ENCODE measurements around the gene TSKU. TPM values are rescaled to one million over a fixed set of nuclear protein-coding genes. Genes with fewer than 3 reads are reported as not detected.

Gene TSKU
- total RNA-seq, 1 experiment from 2014 or later, result 20.1 TPM

GRCh38 chr11:76796511-76797198 is 13.5 kb downstream of the TSKU start:
- H3K36me3 Mint-ChIP-seq (ENCODE audit: insufficient read depth, unreplicated experiment), result peaks cover 33% of the 10 kb centered on the region
- no TSS peak for BruUV-seq (replicated peaks)
- no peak for DNase-seq (ENCODE audit: unreplicated experiment)
- intact Hi-C loops (cut with micrococcal nuclease), result no loop called here
- POLR2A ChIA-PET, result interaction anchor here (2.5 kb wide), 1 partner anchor 61 kb away, joined by 10 read pairs; no protein-coding TSS in a partner anchor
- CTCF ChIA-PET, result interaction anchor here (1.0 to 6.5 kb wide), 5 partner anchors 8 to 123 kb away, joined by 3 to 47 read pairs (median 5); no protein-coding TSS in a partner anchor
- no peaks in the 10 kb centered on the region for H3K27me3 Mint-ChIP-seq (ENCODE audit: insufficient read depth, unreplicated experiment)
- H3K9me3 Mint-ChIP-seq (ENCODE audit: unreplicated experiment), result no peaks in the 10 kb centered on the region
- no peak overlapping the region for H3K4me3 Mint-ChIP-seq (ENCODE audit: unreplicated experiment)
- TF ChIP-seq, protein P1, sequence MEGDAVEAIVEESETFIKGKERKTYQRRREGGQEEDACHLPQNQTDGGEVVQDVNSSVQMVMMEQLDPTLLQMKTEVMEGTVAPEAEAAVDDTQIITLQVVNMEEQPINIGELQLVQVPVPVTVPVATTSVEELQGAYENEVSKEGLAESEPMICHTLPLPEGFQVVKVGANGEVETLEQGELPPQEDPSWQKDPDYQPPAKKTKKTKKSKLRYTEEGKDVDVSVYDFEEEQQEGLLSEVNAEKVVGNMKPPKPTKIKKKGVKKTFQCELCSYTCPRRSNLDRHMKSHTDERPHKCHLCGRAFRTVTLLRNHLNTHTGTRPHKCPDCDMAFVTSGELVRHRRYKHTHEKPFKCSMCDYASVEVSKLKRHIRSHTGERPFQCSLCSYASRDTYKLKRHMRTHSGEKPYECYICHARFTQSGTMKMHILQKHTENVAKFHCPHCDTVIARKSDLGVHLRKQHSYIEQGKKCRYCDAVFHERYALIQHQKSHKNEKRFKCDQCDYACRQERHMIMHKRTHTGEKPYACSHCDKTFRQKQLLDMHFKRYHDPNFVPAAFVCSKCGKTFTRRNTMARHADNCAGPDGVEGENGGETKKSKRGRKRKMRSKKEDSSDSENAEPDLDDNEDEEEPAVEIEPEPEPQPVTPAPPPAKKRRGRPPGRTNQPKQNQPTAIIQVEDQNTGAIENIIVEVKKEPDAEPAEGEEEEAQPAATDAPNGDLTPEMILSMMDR (IDR thresholded peaks at IDR 0.05; ENCODE audit: unreplicated experiment), result no peak
- H3K27ac Mint-ChIP-seq (ENCODE audit: low read depth, unreplicated experiment), result no peak overlapping the region
- H3K4me1 Mint-ChIP-seq (ENCODE audit: insufficient read depth, unreplicated experiment), result peaks cover 33% of the 10 kb centered on the region

- no peaks in the 10 kb centered on the region for H3K9me3 Mint-ChIP-seq (ENCODE audit: unreplicated experiment)
- POLR2A ChIA-PET, result interaction anchor here (2.4 to 2.5 kb wide), 3 partner anchors 15 to 64 kb away, joined by 10 to 16 read pairs (median 10); partner anchors contain the start of gene TSKU
- H3K27me3 Mint-ChIP-seq (ENCODE audit: insufficient read depth, unreplicated experiment), result no peaks in the 10 kb centered on the region
- no peak overlapping the region for H3K4me3 Mint-ChIP-seq (ENCODE audit: unreplicated experiment)
- no peak for DNase-seq (ENCODE audit: unreplicated experiment)
- CTCF ChIA-PET, result interaction anchor here (0.6 to 9.7 kb wide), 19 partner anchors 9 to 123 kb away, joined by 3 to 161 read pairs (median 7); no protein-coding TSS in a partner anchor
- H3K36me3 Mint-ChIP-seq (ENCODE audit: insufficient read depth, unreplicated experiment), result peaks cover 33% of the 10 kb centered on the region
- BruUV-seq (replicated peaks), result no TSS peak
- H3K4me1 Mint-ChIP-seq (ENCODE audit: insufficient read depth, unreplicated experiment), result peaks cover 31% of the 10 kb centered on the region
- TF ChIP-seq, protein P1 (IDR thresholded peaks at IDR 0.05; ENCODE audit: unreplicated experiment), result no peak
- intact Hi-C loops (cut with micrococcal nuclease), result no loop called here
- H3K27ac Mint-ChIP-seq (ENCODE audit: low read depth, unreplicated experiment), result no peak overlapping the region
These were observed 14.4 kb downstream of the TSKU start for GRCh38 chr11:76797341-76798201.

DNA sequence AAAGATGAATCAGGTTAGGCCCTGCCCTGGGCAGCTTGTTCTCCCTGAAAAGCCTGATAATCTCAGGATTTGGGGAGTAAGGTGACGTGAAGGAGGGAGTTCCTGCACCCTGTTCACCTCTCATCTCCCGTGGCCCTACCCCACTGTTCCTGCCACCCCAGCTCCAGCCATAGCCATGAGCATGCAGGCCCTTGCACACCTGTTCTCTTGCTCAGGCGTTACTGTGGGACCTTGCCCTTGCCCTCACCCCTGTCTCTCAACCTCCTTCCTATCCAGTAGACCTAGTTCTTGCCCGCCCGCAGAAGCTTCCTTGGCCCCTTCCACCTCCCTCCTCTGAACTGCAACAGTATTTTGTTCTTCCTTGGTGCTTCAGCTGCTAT is 15.0 kb downstream of the TSKU start:
- BruUV-seq (replicated peaks), result no TSS peak
- intact Hi-C loops (cut with micrococcal nuclease), result no loop called here
- H3K27ac Mint-ChIP-seq (ENCODE audit: low read depth, unreplicated experiment), result no peak overlapping the region
- DNase-seq (ENCODE audit: unreplicated experiment), result no peak
- POLR2A ChIA-PET, result interaction anchor here (0.9 to 2.5 kb wide), 5 partner anchors 9 to 66 kb away, joined by 3 to 16 read pairs (median 10); partner anchors contain the start of gene TSKU
- no peaks in the 10 kb centered on the region for H3K27me3 Mint-ChIP-seq (ENCODE audit: insufficient read depth, unreplicated experiment)
- peaks cover 31% of the 10 kb centered on the region for H3K4me1 Mint-ChIP-seq (ENCODE audit: insufficient read depth, unreplicated experiment)
- CTCF ChIA-PET, result interaction anchor here (0.6 to 9.7 kb wide), 23 partner anchors 10 to 642 kb away, joined by 3 to 161 read pairs (median 5); no protein-coding TSS in a partner anchor
- TF ChIP-seq, protein P1 (IDR thresholded peaks at IDR 0.05; ENCODE audit: unreplicated experiment), result no peak
- H3K36me3 Mint-ChIP-seq (ENCODE audit: insufficient read depth, unreplicated experiment), result peaks cover 33% of the 10 kb centered on the region
- H3K4me3 Mint-ChIP-seq (ENCODE audit: unreplicated experiment), result no peak overlapping the region
- H3K9me3 Mint-ChIP-seq (ENCODE audit: unreplicated experiment), result no peaks in the 10 kb centered on the region

- intact Hi-C loops (cut with micrococcal nuclease), result loop anchor here (1.0 kb wide), 1 partner anchor 64 kb away; no protein-coding TSS in a partner anchor
- no TSS peak for BruUV-seq (replicated peaks)
- H3K27me3 Mint-ChIP-seq (ENCODE audit: insufficient read depth, unreplicated experiment), result no peaks in the 10 kb centered on the region
- no peak for DNase-seq (ENCODE audit: unreplicated experiment)
- H3K27ac Mint-ChIP-seq (ENCODE audit: low read depth, unreplicated experiment), result no peak overlapping the region
- POLR2A ChIA-PET, result interaction anchor here (0.7 to 2.5 kb wide), 7 partner anchors 8 to 67 kb away, joined by 3 to 16 read pairs (median 5); partner anchors contain the start of gene TSKU
- CTCF ChIA-PET, result interaction anchor here (0.5 to 9.7 kb wide), 27 partner anchors 10 to 642 kb away, joined by 3 to 161 read pairs (median 5); no protein-coding TSS in a partner anchor
- peaks cover 33% of the 10 kb centered on the region for H3K36me3 Mint-ChIP-seq (ENCODE audit: insufficient read depth, unreplicated experiment)
- no peaks in the 10 kb centered on the region for H3K9me3 Mint-ChIP-seq (ENCODE audit: unreplicated experiment)
- H3K4me1 Mint-ChIP-seq (ENCODE audit: insufficient read depth, unreplicated experiment), result peaks cover 32% of the 10 kb centered on the region
- H3K4me3 Mint-ChIP-seq (ENCODE audit: unreplicated experiment), result no peak overlapping the region
- TF ChIP-seq, protein P1 (IDR thresholded peaks at IDR 0.05; ENCODE audit: unreplicated experiment), result no peak
These were observed 15.5 kb downstream of the TSKU start for GRCh38 chr11:76798671-76799065.
